Fibroblast of mammary gland (primary cell): Measurements from ENCODE around the gene DDX39B.
"Not testable (repeated sequence)": the region's sequence is repeated elsewhere in the genome, so short reads cannot be mapped to it uniquely, and the experiment has no call there.

Experiments
- DNase-seq: peaks from one replicate; pipeline ENCODE4 v3.0.0-alpha.2; 2010; ENCODE audit warnings: low read depth
- H3K4me3 ChIP-seq: 2 replicates; pipeline ENCODE4 v1.5.1; 2011; ENCODE audit warnings: low read depth, mild to moderate bottlenecking, low read length, moderate library complexity; ENCODE audit not compliant: control insufficient read depth
- CTCF ChIP-seq: conservative IDR thresholded peaks from 2 replicates; pipeline ENCODE4 v1.5.1; 2011; ENCODE audit warnings: low read depth, low read length, inconsistent platforms; ENCODE audit not compliant: control insufficient read depth, insufficient read depth

The DDX39B gene

GRCh38 chr6:31498748-31499147 lies 43.1 kb downstream of the DDX39B start:
- peak overlapping the region; percentile 33 for H3K4me3 ChIP-seq
- no peak for TF ChIP-seq CTCF
- no peak for DNase-seq

- DNase-seq, result peak; percentile 66
- peak within 1 kb of the TSS; percentile 59 for H3K4me3 ChIP-seq
- TF ChIP-seq CTCF, result no peak
These were observed 44.0 kb downstream of the DDX39B start, which contains the start of gene MICB for GRCh38 chr6:31497531-31498476. MICB (plus strand) TSS chr6:31498145; CDS start chr6:31498194, 49 bp downstream.

DNA sequence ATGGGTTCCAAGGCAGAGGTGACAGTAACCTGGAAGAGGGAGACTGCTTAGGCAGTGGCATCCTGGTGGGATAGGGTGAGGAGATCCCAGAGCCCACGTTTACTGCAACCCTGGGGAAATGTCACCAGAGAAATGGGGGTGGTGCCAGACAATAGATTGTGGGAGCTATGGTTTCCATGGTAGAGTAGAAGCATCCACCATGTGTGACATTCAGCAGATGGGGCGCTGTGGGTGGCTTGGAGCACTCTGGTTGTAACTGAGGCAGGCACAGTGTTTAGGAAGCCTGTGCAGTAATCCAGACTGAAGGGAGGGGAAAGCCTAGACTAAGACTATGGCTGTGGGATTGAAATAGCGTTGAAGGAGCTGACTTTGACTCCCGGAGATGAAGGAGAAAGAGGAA lies 45.0 kb downstream of the DDX39B start:
- H3K4me3 ChIP-seq, DNase-seq: not testable (repeated sequence)

- DNase-seq, result peak; percentile 56
- TF ChIP-seq CTCF, result no peak
- H3K4me3 ChIP-seq, result peak overlapping the region; percentile 66
These were observed 46.2 kb downstream of the DDX39B start for GRCh38 chr6:31495580-31495979.

DNA sequence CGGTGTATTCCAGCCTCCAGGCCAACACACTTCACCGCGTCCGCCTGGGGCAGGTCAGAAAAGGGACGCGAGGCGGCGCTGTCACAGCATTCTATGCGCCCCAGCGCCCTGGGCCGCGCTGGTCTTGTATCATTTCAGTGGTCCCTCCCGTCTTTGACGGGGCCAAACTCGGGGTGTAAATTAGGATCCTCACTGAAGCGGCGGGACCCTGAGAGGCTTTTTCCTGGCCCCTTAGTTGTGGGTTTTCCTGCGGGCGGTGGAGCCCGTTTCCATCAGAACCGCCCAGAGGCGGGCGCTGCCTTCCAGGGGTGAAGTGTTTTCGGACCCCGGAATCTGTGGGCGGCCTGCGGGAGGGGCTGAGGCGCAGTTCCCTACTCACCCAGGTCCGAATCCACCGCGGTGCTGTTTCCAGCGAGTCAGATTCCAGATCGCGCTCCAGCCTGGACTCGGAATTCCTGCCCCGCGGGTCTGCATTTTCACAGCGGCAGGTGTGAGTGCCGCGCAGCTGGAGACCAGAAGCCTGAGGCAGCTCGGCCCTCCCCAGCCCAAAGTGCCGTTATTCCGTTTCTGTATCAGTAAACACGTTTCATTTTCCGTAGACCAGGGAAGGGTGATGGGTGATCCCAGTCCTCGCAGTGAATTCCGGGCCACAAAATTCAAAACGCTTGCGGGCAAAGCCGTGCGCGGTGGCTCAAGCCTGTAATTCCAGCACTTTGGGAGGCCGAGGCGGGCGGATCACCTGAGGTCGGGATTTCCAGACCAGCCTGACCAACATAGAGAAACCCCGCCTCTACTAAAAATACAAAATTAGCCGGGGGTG lies 47.7 kb downstream of the DDX39B start:
- TF ChIP-seq CTCF, result peak; percentile 77
- H3K4me3 ChIP-seq, result peak overlapping the region; percentile 66
- DNase-seq, result peak; percentile 72

GRCh38 chr6:31493550-31493874 lies 48.3 kb downstream of the DDX39B start:
- peak overlapping the region; percentile 66 for H3K4me3 ChIP-seq
- not testable (repeated sequence) for DNase-seq

DNA sequence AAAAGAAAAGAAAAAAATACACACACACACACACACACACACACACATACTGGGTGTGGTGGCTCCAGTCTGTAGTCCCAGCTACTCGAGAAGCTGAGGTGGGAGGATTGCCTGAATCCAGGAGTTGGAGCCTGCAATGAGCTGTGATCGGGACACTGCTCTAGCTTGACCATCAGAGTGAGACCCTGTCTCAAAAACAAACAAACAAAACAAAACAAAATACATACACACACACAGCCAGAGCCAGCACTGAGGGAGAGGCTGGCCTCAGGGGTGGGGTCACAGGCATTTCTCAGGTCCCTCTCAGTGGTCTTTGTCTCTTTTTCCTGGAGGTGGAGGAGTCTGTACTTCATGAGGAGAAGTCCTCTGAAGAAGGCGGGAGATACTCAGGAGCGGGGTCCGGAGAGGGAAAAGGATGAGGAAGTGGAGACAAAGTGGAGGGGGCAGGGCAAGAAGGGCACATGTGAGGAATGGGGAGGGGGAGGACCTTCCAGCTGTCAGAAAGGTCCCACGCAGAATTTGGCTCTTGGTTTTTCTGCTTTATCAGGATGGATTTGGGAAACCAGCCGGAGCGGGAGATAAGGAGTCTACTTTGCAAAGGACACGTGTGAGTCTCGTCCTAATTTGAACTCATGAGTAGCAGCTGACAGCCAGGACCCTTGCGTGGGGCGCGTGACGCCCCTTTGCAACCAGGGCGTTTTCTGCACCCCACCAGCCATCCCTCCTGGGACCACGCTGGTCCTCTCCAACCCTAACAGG lies 51.5 kb downstream of the DDX39B start:
- DNase-seq, result no peak
- no peak for TF ChIP-seq CTCF
- H3K4me3 ChIP-seq, result no peak overlapping the region
